GM21447 (cell line): ENCODE data around the gene ARAP3.
A peak's percentile ranks its signal among the peaks of the same experiment; 100 is the strongest.
"Not testable (repeated sequence)": the region's sequence is repeated elsewhere in the genome, so short reads cannot be mapped to it uniquely, and the experiment has no call there.

Experiments
- ATAC-seq: cut with Tn5 transposase; IDR thresholded peaks from one replicate; pipeline ENCODE4 v1.9.1; 2021; ENCODE audit not compliant: unreplicated experiment

The ARAP3 gene

DNA sequence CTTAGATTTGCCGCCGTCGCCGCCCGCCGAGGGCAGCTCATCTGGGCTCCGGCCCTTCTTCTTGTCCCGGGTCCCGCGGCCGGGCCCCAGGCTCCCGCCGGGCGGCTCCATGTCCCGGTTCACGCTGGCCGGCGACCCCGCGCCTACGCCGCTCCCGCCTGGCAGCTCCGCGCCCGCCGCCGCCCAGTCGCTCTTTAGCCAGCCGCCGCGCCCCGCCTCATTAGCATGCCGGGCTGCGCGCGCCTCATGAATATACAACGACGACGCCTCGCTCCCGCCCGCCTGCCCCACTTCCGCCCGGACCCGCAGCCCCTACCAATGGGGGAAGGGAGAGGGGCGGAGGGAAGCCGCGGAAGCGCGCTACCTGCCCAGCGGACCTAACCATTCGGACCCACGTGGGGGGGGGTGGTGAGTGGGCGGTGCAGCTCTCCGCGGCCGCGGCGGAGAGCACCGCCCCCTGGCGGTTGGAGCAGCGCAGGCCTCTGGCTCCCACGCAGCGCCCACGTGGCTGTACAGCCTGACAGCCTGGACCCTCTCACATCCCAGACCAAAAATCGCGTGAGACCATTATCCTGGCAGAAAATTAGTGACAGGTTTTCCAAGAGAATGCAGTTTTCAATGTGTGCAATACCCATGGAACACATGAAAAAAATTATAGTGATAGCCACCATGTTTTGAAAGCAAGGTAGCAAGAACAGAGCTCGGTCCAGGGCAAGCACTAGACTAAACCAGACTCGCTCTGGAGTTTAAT is 63.1 kb downstream of the ARAP3 start, which contains the start of gene DIAPH1:
TSS of gene DIAPH1 (minus strand) at position 197 of the 751 bp plus-strand sequence. CDS start at position 111, 86 bp downstream.
- ATAC-seq: peak; percentile 80

DNA sequence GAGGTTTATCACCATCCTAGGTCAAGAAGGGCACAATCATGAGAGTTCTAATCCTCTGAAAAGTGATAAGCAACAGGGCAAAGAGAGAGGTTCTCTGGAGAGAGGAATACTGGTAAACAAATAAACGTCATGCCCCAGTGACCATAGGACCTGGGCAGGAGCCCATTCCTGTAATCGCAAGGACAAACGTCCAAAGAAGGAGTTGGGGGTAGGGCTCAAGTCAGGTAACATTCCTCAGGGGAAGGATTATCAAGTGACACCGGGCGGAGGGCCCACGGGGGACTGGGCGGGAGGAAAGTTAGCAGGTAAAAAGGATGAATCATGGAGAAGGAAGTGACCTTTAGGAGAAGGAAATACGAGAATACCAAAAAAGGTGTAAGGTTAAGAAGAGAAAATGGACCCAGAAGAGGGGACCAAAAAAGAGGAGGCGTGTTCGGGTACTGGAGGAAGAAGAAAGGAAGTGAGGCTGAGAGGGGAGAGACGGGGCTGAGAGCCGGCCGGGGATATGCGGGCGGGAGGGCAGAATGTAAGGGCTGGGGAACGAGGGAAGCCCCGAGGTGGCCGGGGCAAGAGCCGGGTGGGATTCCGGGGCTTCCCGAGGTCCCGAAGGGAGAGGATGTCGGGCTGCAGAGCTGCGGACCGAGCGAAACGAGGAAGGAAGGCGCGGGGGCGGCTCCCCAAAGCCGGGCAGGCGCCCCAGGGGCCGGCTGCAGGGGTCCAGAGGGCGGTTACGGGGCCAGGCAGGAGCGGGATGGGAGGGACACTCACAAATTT is 63.8 kb downstream of the ARAP3 start:
- peak; percentile 33 for ATAC-seq

DNA sequence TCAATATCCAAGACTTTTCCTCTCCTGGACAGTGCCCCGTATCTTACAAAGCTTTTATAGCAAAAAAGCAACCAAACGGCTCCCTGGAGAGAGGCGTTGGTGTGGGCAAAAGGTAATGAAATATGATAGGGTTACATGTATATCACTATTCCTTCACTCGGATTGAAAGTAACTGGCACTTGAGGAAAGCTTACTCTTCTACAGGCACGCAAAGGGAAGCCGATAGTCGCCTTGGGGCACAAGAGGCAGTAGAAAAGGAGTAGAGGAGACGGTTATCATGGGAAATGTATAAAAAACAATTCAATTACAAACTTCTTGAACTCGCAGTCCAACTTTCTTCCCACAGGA is 64.4 kb downstream of the ARAP3 start:
- no peak for ATAC-seq

DNA sequence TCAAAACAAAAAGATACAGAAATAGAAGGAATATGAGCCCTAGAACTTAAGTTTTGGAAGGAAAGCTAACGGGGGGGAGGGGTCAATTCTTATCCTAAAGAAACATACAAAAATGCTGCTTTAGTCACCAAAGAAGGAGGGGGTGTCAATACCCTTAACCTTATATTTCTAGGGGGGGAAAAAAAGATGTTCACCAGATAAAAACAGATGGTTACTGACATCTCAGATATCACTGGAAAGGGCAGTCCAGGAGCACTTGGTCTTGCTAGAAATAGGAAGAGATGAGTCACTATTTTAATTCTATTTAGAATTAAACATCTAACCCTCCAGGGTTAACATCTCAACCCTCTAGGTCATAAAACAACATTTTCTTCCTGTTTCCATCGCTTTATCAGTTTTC is 64.9 kb downstream of the ARAP3 start:
- ATAC-seq: no peak

DNA sequence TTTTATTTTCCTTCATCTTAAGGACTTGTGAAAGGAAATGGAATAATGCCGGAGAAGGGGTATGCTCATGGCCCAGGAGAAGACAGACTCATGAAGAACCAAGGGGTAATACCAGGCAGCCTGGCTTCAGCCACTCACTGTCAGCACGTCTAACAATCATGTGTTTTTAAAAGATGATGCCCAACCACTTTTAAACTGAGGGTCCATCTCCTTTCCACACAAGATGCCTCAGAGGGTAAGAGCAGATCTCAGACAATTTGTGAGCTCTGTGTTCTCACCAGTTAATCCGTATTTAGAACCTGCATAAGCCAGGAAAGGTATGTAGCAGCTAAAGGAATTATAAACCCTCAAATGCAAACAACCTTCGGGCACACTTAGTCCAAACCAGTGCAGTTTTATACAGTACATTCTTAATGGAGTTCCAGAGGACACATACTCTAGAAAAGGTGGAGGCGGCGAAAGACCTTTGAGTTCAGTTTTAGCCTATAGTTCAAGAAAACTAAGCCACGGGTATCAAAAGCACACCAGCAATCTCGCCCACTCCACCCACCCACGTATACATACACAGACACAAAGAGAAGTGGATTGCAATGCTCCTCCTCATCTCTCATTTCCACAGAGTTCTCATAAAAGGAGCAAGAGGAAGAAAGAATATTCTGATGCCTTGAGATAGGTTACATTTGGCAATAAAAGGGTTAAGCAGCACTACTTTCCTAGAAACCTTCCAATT is 65.9 kb downstream of the ARAP3 start:
- no peak for ATAC-seq

DNA sequence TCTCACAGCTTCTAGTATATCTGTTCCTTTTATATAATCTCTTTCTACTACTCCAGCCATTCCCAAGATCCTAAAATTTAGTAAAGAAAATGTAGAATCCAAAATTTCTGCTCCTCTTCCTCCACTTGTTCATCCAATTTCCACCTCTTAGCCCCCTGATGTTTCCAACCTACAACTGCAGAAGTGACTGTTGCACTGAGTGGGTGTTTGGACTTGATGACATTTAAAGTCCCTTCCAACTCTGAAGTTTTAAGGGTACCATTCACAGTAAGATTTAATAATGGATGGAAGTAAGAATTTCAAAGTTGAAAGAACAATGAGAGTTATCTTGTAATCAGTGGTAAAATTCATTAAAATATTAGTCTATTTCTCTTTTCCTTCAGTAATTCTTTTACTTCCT is 68.7 kb downstream of the ARAP3 start:
- ATAC-seq: no peak

DNA sequence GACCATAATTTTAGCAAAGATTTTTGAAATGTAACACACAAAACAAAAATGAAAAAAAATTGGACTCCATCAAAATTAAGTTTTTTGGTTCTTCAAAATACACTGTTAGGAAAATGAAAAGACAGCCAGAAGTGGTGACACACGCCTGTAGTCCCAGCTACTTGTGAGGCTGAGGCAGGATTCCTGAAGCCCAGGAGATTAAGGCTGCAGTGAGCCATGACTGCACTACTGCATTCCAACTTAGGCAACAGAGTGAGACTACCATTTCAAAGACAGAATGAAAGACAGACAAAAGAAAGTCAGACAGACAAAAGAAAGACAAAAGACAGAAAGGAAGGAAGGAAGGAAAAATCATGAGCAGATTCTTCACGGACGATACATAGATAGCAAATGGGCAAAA is 70.7 kb downstream of the ARAP3 start:
- no peak for ATAC-seq

DNA sequence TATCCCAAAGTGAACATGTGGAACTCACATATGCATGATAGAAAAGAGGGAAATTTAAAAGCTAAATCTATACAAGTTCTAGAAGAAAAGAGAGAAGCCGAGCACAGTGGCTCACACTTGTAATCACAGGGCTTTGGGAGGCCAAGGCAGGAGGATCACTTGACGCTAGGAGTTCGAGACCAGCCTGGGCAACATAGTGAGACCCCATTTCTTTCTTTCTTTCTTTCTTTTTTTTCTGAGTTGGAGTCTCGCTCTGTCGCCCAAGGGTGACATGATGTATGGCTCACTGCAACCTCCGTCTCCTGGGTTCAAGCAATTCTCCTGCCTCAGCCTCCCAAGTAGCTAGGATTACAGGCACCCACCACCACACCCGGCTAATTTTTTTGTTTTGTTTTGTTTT is 72.1 kb downstream of the ARAP3 start:
- ATAC-seq: not testable (repeated sequence)

DNA sequence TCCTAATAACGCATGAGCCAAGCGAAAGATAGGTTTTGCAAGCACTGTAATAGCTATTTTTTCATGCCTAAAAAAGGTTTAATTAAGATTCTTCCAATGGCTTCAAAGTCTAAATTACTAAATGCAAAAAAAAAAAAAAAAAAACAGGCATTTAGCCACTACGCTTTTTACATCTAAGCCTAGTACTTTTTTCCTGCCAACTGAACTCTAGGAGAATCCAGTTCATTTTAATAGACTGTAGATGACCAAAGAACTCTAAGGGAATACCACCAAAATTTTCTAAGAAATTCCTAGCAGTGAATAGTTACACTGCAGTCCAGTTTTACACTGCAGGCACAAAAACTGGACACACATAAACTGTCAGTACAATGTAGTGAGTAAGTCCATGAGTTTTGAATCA is 73.0 kb downstream of the ARAP3 start:
- no peak for ATAC-seq

DNA sequence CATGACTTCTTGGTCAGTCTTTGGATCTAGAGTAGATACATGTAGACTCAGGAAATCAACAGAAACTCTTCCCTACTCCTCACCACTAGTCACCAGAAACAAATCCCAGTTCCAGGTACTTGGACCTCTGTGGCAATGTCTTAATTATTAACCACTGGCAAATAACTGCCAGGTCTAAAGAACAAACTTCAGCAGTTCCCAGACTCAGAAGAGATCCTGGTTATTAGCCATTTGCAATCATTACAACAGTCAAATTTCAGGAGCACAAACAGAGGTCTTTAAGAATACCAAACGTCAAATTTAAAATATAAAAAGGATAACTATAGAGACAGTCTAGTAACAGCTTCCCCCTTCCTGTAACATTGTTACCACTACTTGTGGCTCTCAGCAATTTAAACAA is 73.5 kb downstream of the ARAP3 start:
- no peak for ATAC-seq

DNA sequence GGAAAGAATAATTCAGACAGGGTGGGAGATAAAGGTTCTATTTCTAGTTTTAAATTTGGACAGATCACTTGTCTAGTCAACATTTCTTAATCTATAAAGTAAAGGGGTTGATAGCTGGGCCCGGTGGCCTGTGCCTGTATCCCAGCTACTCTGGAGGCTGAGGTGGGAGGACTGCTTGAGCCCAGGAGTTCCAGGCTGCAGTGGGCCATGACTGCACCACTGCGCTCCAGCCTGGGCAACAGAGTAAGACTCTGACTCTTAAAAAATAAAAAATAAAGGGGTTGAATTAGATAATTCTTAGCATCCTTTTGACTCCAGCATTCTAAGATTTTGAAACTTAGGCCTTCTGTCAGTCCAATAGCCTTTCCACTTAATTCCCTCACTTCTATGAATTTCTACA is 74.0 kb downstream of the ARAP3 start:
- no peak for ATAC-seq

DNA sequence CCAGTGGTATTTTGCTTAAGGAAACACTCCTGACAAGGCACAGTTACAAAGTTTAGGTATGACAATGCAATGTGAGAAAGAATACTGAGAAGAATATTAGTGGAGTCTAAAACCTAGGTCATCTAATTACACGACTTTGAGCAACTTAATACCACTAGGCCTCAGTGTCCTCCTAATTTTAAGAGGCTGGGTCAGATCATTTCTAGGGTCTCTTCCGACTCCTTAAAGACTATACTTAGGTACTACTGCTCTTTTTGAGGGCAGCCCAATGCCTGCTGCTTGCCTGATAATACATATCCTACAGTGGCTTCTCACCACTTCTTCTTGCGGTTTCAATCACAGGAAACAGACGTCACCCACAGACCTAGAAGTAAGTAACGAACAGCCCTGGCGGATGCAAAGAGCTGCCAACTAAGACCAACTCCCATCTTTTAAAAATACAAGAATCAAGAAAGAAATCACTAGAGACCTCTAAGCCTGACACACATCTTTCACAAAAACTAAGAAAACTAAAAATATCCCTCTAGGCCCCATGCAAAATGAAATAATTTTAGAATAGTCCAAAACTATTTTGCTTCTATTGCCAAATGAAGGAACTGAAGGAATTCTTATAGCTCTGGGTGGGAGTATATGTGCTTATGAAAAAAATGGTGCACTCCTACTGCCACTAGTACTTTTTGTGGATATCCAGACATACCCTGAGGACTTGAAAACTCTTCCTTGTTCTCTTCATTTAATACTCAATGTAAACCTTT is 76.3 kb downstream of the ARAP3 start:
- ATAC-seq: peak; percentile 95

DNA sequence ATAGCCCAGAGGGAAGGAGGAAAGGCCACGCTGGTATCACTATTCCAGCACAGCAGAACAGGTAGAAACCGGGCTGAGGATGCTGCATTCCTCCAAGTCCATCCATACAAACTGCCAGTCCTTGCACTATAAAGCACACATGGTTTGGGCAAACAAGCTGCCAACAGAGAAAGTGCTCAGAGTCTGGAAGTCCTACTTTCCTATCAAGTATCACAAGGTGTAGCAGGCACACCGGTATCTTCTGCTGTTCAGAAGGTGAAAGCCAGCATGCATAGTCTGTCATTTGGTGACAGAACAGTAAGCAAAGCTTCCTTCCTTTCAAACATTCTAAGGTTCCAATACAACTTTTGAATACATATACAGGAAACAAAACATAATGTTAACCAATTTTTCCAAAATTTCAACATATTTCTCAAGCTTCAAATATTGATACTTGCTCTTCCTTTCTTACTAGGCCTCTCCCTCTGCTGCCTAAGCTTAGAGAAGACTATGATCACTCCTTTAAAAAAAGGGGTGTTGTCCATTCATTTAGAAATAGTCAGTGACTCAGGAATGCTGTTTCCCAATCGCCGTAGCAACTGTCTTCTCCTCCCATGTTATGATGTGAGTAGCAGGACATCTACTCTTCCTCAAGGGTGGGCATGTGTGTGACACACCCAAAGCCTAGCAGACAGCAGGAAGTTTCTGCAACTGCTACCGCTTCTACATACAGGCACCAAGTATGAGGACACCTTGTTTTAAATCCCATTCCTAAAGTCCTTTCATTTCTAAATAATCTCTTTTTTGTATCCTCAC is 77.9 kb downstream of the ARAP3 start:
- ATAC-seq: no peak
